ENCODE measurements around the gene ULK2.

GRCh38 chr17:19796457-19796856 lies 71.3 kb downstream of the ULK2 start:
- no peak for TF ChIP-seq CTCF (IDR thresholded peaks at IDR 0.05)
- no peak for TF ChIP-seq POLR2A (IDR thresholded peaks at IDR 0.05)

Data from uterus (tissue), 2 donors.